ENCODE results near the gene DNMT3L. TPM values are rescaled to one million over a fixed set of nuclear protein-coding genes. Genes with fewer than 3 reads are reported as not detected.

Gene DNMT3L
- total and polyA plus RNA-seq, 8 donors, result not detected

DNA sequence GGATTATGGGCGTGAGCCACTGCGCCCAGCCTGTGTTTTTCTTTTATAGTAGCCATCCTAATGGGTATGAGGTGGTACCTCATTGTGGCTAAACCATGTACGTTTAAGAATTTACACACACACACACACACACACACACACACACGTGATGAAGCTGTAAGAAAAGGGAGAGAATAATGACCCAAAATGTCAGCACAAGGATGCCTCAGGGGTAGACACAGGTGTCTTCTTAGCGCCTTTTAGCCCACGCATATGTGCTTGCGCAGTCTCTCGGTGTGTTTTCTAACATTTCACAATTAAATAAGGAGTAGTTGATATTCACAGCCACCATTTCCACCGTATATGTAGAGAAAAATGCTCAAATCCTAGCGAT, 37.4 kb upstream of the DNMT3L start:
- no peak for DNase-seq
- H3K9me3 ChIP-seq, result no peaks in the 10 kb centered on the region
- H3K4me1 ChIP-seq, result peaks cover 48 to 74% (median 67%) of the 10 kb centered on the region in 4 donors
- TF ChIP-seq EP300 (IDR thresholded peaks at IDR 0.05), result no peak
- TF ChIP-seq, protein P1, sequence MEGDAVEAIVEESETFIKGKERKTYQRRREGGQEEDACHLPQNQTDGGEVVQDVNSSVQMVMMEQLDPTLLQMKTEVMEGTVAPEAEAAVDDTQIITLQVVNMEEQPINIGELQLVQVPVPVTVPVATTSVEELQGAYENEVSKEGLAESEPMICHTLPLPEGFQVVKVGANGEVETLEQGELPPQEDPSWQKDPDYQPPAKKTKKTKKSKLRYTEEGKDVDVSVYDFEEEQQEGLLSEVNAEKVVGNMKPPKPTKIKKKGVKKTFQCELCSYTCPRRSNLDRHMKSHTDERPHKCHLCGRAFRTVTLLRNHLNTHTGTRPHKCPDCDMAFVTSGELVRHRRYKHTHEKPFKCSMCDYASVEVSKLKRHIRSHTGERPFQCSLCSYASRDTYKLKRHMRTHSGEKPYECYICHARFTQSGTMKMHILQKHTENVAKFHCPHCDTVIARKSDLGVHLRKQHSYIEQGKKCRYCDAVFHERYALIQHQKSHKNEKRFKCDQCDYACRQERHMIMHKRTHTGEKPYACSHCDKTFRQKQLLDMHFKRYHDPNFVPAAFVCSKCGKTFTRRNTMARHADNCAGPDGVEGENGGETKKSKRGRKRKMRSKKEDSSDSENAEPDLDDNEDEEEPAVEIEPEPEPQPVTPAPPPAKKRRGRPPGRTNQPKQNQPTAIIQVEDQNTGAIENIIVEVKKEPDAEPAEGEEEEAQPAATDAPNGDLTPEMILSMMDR (IDR thresholded peaks at IDR 0.05), result no peak
- TF ChIP-seq POLR2A (IDR thresholded peaks at IDR 0.05), result no peak
- TF ChIP-seq POLR2AphosphoS5 (IDR thresholded peaks at IDR 0.05), result no peak
- no peaks in the 10 kb centered on the region for H3K36me3 ChIP-seq
- peaks cover 0 to 30% (median 0%) of the 10 kb centered on the region in 3 donors for H3K27me3 ChIP-seq
- 21 to 38% (median 25%) methylated on average over 10 of the region's 10 CpGs for WGBS, 5 donors
- H3K4me3 ChIP-seq, result peak overlapping the region; percentile 77 to 92 (median 90)
- intact Hi-C loops (cut with DNase I; ENCODE audit: low total_unique reads), result no loop called here
- H3K27ac ChIP-seq, result peak overlapping the region; percentile 94 to 98 (median 96)

DNA sequence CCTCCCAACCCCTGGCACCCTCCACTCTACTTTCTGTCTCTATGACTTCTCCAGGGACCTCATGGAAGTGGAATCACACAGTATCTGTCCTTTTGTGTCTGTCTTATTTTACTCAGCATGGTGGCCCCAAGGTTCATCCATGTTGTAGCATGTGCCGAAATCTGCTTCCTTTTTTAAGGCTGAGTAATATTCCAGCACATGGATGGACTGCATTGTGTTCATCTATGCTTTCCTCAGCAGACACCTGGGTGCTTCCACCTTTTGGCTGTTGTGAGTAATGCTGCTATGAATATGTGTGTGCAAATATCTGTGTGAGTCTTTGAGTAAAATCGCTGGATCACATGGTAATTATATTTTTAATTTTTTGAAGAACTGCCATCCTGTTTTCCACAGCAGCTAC, 36.6 kb upstream of the DNMT3L start:
- WGBS, 5 donors, result 84 to 96% (median 88%) methylated on average over 2 of the region's 2 CpGs
- no peaks in the 10 kb centered on the region for H3K9me3 ChIP-seq
- peak overlapping the region in 1 of 5 donors; percentile 9 for H3K27ac ChIP-seq
- H3K36me3 ChIP-seq, result no peaks in the 10 kb centered on the region
- H3K4me3 ChIP-seq, result no peak overlapping the region
- TF ChIP-seq POLR2AphosphoS5 (IDR thresholded peaks at IDR 0.05), result no peak
- TF ChIP-seq POLR2A (IDR thresholded peaks at IDR 0.05), result no peak
- TF ChIP-seq EP300 (IDR thresholded peaks at IDR 0.05), result no peak
- TF ChIP-seq, protein P1 (IDR thresholded peaks at IDR 0.05), result no peak
- peaks cover 41 to 67% (median 60%) of the 10 kb centered on the region in 4 donors for H3K4me1 ChIP-seq
- intact Hi-C loops (cut with DNase I; ENCODE audit: low total_unique reads), result no loop called here
- DNase-seq, result no peak
- peaks cover 0 to 34% (median 0%) of the 10 kb centered on the region in 3 donors for H3K27me3 ChIP-seq

DNA sequence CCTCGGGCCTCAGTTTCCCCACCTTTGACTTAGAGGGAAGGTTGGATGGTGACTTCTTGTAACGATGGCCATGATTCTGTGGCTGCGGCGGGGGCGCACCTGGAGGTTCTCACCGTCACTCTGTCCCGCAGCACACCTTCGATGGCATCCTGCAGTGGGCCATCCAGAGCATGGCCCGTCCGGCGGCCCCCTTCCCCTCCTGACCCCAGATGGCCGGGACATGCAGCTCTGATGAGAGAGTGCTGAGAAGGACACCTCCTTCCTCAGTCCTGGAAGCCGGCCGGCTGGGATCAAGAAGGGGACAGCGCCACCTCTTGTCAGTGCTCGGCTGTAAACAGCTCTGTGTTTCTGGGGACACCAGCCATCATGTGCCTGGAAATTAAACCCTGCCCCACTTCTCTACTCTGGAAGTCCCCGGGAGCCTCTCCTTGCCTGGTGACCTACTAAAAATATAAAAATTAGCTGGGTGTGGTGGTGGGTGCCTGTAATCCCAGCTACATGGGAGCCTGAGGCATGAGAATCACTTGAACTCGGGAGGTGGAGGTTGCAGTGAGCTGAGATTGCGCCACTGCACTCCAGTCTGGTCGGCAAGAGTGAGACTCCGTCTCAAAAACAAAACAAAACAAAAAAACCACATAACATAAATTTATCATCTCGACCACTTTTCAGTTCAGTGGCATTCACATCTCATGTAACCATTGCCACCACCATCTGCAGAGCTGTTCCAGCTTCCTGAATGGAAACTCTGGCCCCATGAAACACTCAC, 36.0 kb upstream of the DNMT3L start:
- Histone ChIP-seq H3K4me3 (peak overlapping the region in 1 of 4 donors; percentile 10), H3K36me3 (no peaks in the 10 kb centered on the region), H3K27ac (peak overlapping the region in 3 of 5 donors; percentile 9 to 26 (median 23)), H3K27me3 (peaks cover 0 to 40% (median 0%) of the 10 kb centered on the region in 3 donors), H3K4me1 (peaks cover 37 to 61% (median 54%) of the 10 kb centered on the region in 4 donors), H3K9me3 (no peaks in the 10 kb centered on the region)
- peak; percentile 91 to 95 for DNase-seq
- WGBS, 5 donors, result 20 to 23% (median 22%) methylated on average over 21 to 22 of the region's 22 CpGs
- TF ChIP-seq, protein P1 (IDR thresholded peaks at IDR 0.05), result peak in 5 of 7 experiments; percentile 53 to 83 (median 76)
- TF ChIP-seq EP300 (IDR thresholded peaks at IDR 0.05) (no peak), POLR2AphosphoS5 (IDR thresholded peaks at IDR 0.05) (peak in 1 of 3 donors; percentile 60)
- intact Hi-C loops (cut with DNase I; ENCODE audit: low total_unique reads), result no loop called here

DNA sequence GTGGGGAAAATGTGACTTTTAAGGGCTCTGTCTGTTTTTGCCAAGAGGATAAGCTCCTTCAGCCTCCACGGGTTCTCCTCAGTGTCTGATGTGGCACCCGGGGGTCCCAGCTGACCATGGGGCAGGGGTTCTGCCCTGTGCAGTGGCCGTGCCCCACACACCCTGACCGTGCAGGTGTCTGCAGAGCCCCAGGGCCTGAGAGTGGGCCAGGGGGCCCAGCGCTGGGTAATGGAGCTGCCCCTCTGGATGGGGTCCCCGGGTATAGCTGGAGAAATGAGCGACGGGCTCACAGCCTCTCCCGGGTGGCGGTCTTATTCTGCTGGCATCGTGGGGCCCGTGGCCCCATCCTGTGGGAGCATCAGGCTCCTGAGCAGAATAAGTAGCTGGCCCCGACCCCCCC, 35.2 kb upstream of the DNMT3L start:
- peaks cover 0 to 44% (median 0%) of the 10 kb centered on the region in 3 donors for H3K27me3 ChIP-seq
- 68 to 84% (median 78%) methylated on average over 6 to 13 of the region's 13 CpGs for WGBS, 5 donors
- intact Hi-C loops (cut with DNase I; ENCODE audit: low total_unique reads), result no loop called here

More for the DNA sequence above, 35.2 kb upstream of the DNMT3L start:
- TF ChIP-seq POLR2A (IDR thresholded peaks at IDR 0.05), result no peak
- no peak for TF ChIP-seq EP300 (IDR thresholded peaks at IDR 0.05)
- TF ChIP-seq POLR2AphosphoS5 (IDR thresholded peaks at IDR 0.05), result no peak
- TF ChIP-seq, protein P1 (IDR thresholded peaks at IDR 0.05), result no peak
- Histone ChIP-seq H3K4me3 (no peak overlapping the region), H3K36me3 (no peaks in the 10 kb centered on the region), H3K27ac (no peak overlapping the region), H3K9me3 (no peaks in the 10 kb centered on the region), H3K4me1 (peaks cover 29 to 53% (median 46%) of the 10 kb centered on the region in 4 donors)
- DNase-seq, result no peak

Data from stomach (tissue), 9 donors.